Naive thymus-derived CD4-positive, alpha-beta T cell (primary cell): ENCODE data around the gene RPL41. TPM values are rescaled to one million over a fixed set of nuclear protein-coding genes. Genes with fewer than 3 reads are reported as not detected.

ENCODE experiments used
- ATAC-seq: fragments of 150-1000 bp; cut with Tn5 transposase; 2 replicates; pipeline ENCODE4 v1.10.0; 2021; ENCODE audit warnings: mild to moderate bottlenecking, moderate library complexity
- CTCF ChIA-PET: fragments of 350-600 bp; sonication (Branson Sonifier 250); formaldehyde crosslinking; loops from one replicate; lab custom pipeline; 2021; ENCODE audit warnings: antibody characterized with exemption; lab: Charles Lee
- POLR2A ChIA-PET: fragments of 350-600 bp; sonication (Branson Sonifier 250); formaldehyde crosslinking; loops from one replicate; lab custom pipeline; 2021; ENCODE audit warnings: antibody characterized with exemption, inconsistent platforms; lab: Charles Lee
- DNase-seq, 9 donors: peaks; one replicate each; pipeline versions ENCODE4 v3.0.0 to v3.0.0-alpha.2; 2020 to 2022; ENCODE audit warnings: mixed read lengths in 1 of 9
- H3K27ac ChIP-seq: one replicate; pipeline ENCODE4 v1.7.0; 2013; ENCODE audit warnings: mild to moderate bottlenecking, low read depth, low read length, moderate library complexity
- H3K27me3 ChIP-seq, 2 donors: one replicate each; pipeline ENCODE4 v1.7.0; 2013; ENCODE audit warnings: low read length in 2 of 2, mild to moderate bottlenecking in 2 of 2, moderate library complexity in 2 of 2; ENCODE audit not compliant: control insufficient read depth in 2 of 2, insufficient read depth in 2 of 2
- H3K36me3 ChIP-seq, 3 experiments: 1 replicate in 2 of 3; 2 replicates in 1 of 3; pipeline ENCODE4 v1.7.0; 2013; ENCODE audit warnings: low read length in 3 of 3, mild to moderate bottlenecking in 3 of 3, moderate library complexity in 1 of 3; ENCODE audit not compliant: insufficient read depth in 3 of 3, control insufficient read depth in 2 of 3
- H3K4me1 ChIP-seq, 2 donors: one replicate each; pipeline ENCODE4 v1.7.0; 2013; ENCODE audit warnings: low read length in 2 of 2, mild to moderate bottlenecking in 2 of 2, moderate library complexity in 1 of 2; ENCODE audit not compliant: control insufficient read depth in 2 of 2, insufficient read depth in 2 of 2
- H3K4me3 ChIP-seq: 2 replicates; pipeline ENCODE4 v1.7.0; 2013; ENCODE audit warnings: mild to moderate bottlenecking, low read length
- H3K9me3 ChIP-seq, 3 experiments: 1 replicate in 2 of 3; 2 replicates in 1 of 3; pipeline ENCODE4 v1.7.0; 2013; ENCODE audit warnings: low read length in 3 of 3; ENCODE audit not compliant: control insufficient read depth in 2 of 3
- H3K27ac Mint-ChIP-seq, 9 donors: one replicate each; pipeline ENCODE4 v1.8.0; 2020 to 2022; ENCODE audit warnings: mixed read lengths in 9 of 9, mild to moderate bottlenecking in 8 of 9, moderate library complexity in 5 of 9, inconsistent platforms in 2 of 9
- H3K27me3 Mint-ChIP-seq, 5 donors: one replicate each; pipeline ENCODE4 v1.8.0; 2021 to 2022; ENCODE audit warnings: mixed read lengths in 5 of 5, mild to moderate bottlenecking in 1 of 5
- H3K36me3 Mint-ChIP-seq, 5 donors: one replicate each; pipeline ENCODE4 v1.8.0; 2020 to 2022; ENCODE audit warnings: mixed read lengths in 5 of 5, mild to moderate bottlenecking in 3 of 5, inconsistent platforms in 1 of 5
- H3K4me1 Mint-ChIP-seq, 7 donors: one replicate each; pipeline ENCODE4 v1.8.0; 2020 to 2022; ENCODE audit warnings: mixed read lengths in 7 of 7, mild to moderate bottlenecking in 3 of 7, inconsistent platforms in 1 of 7
- H3K4me3 Mint-ChIP-seq, 10 donors: one replicate each; pipeline ENCODE4 v1.8.0; 2020 to 2022; ENCODE audit warnings: mild to moderate bottlenecking in 10 of 10, mixed read lengths in 10 of 10, moderate library complexity in 6 of 10, inconsistent platforms in 2 of 10
- H3K9me3 Mint-ChIP-seq, 11 donors: one replicate each; pipeline ENCODE4 v1.8.0; 2020 to 2022; ENCODE audit warnings: mixed read lengths in 11 of 11, mild to moderate bottlenecking in 4 of 11, inconsistent platforms in 1 of 11, moderate library complexity in 1 of 11
- intact Hi-C, 2 donors: fragments of 100-400 bp; cut with micrococcal nuclease; formaldehyde crosslinking; loops; one replicate each; pipeline ENCODE4 v1.15.1; 2023
- polyA plus RNA-seq, 2 donors: library from polyadenylated mRNA; unstranded; fragments of 300-500 nt; fragmentation: Illumina TruSeq; gene quantifications; one replicate each; pipeline ENCODE4 v1.2.3, GENCODE V29; 2021
- total RNA-seq, 6 experiments: library from RNA in 5 of 6; stranded (reverse) in 5 of 6; gene quantifications; 1 replicate in 5 of 6; 2 replicates in 1 of 6; pipeline ENCODE4 v1.2.3 and lab custom pipeline; 2021 to 2026

The RPL41 gene
- total and polyA plus RNA-seq, 7 experiments from 2014 or later: 3,787 to 10,251 (median 6,043) TPM

- H3K9me3 ChIP-seq: no peaks in the 10 kb centered on the region
- intact Hi-C loops: loop anchor here (1.0 to 5.0 kb wide), 8 partner anchors 31 to 203 kb away; partner anchors contain the start of genes SMARCC2 (in 2 of the 2), ZC3H10 (in 2 of the 2), NABP2 (in 1 of the 2) and RAB5B (in 1 of the 2)
- peak within 1 kb of the TSS; percentile 94 to 99 (median 96) for H3K4me3 Mint-ChIP-seq
- ATAC-seq (peak; percentile 91), DNase-seq (peak; percentile 58 to 97 (median 89))
- H3K4me3 ChIP-seq: peak within 1 kb of the TSS; percentile 89
- H3K36me3 Mint-ChIP-seq: peaks cover 0 to 42% (median 10%) of the 10 kb centered on the region in 5 donors
- H3K27me3 ChIP-seq: no peaks in the 10 kb centered on the region
- ChIA-PET POLR2A (interaction anchor here (0.7 to 12.7 kb wide), 12 partner anchors 9 to 1267 kb away, joined by 3 to 161 read pairs (median 8); partner anchors contain the start of genes CNPY2, DGKA, ESYT1 and RNF41), CTCF (interaction anchor here (1.0 to 3.8 kb wide), 6 partner anchors 18 to 306 kb away, joined by 3 to 15 read pairs (median 6); partner anchors contain the start of genes ESYT1 and ZC3H10)
- H3K27ac ChIP-seq: peak within 1 kb of the TSS; percentile 98
- H3K4me1 ChIP-seq: peaks cover 24 to 26% of the 10 kb centered on the region in 2 donors
- no peaks in the 10 kb centered on the region for H3K27me3 Mint-ChIP-seq
- no peaks in the 10 kb centered on the region for H3K9me3 Mint-ChIP-seq
- peaks cover 31 to 59% (median 54%) of the 10 kb centered on the region in 7 donors for H3K4me1 Mint-ChIP-seq
- peaks cover 4 to 39% (median 20%) of the 10 kb centered on the region in 3 experiments for H3K36me3 ChIP-seq
- H3K27ac Mint-ChIP-seq: peak within 1 kb of the TSS; percentile 88 to 99 (median 97)
These were observed 41.8 kb downstream of the RPL41 start, which contains the start of gene MYL6 for GRCh38 chr12:56158029-56158925. Gene MYL6 (plus strand): TSS chr12:56158359. CDS start chr12:56158402, 43 bp downstream.

- Mint-ChIP-seq H3K4me3 (peak overlapping the region; percentile 94 to 99 (median 96)), H3K36me3 (peaks cover 0 to 47% (median 10%) of the 10 kb centered on the region in 5 donors), H3K27me3 (no peaks in the 10 kb centered on the region), H3K27ac (peak overlapping the region; percentile 88 to 99 (median 97)), H3K9me3 (no peaks in the 10 kb centered on the region), H3K4me1 (peaks cover 31 to 55% (median 52%) of the 10 kb centered on the region in 7 donors)
- intact Hi-C loops: loop anchor here (1.0 to 5.0 kb wide), 8 partner anchors 30 to 202 kb away; partner anchors contain the start of genes SMARCC2 (in 2 of the 2), ZC3H10 (in 2 of the 2), NABP2 (in 1 of the 2) and RAB5B (in 1 of the 2)
- DNase-seq (peak in 3 of 9 donors; percentile 28 to 36 (median 32)), ATAC-seq (no peak)
- Histone ChIP-seq H3K27ac (peak overlapping the region; percentile 98), H3K27me3 (no peaks in the 10 kb centered on the region), H3K36me3 (peaks cover 4 to 46% (median 20%) of the 10 kb centered on the region in 3 experiments), H3K4me3 (peak overlapping the region; percentile 89), H3K4me1 (peaks cover 24 to 26% of the 10 kb centered on the region in 2 donors), H3K9me3 (no peaks in the 10 kb centered on the region)
- POLR2A ChIA-PET: interaction anchor here (0.6 to 12.7 kb wide), 17 partner anchors 9 to 1266 kb away, joined by 3 to 161 read pairs (median 4); partner anchors contain the start of genes CNPY2, DGKA, ESYT1 and RAB5B
- CTCF ChIA-PET: interaction anchor here (1.0 to 3.8 kb wide), 7 partner anchors 17 to 305 kb away, joined by 3 to 15 read pairs (median 3); partner anchors contain the start of genes ESYT1, SMARCC2 and ZC3H10
These were observed 42.6 kb downstream of the RPL41 start for GRCh38 chr12:56158926-56159461.

- H3K4me1 Mint-ChIP-seq: peaks cover 31 to 57% (median 52%) of the 10 kb centered on the region in 7 donors
- Histone ChIP-seq H3K36me3 (peaks cover 4 to 52% (median 20%) of the 10 kb centered on the region in 3 experiments), H3K27me3 (no peaks in the 10 kb centered on the region), H3K4me3 (peak overlapping the region; percentile 89), H3K9me3 (no peaks in the 10 kb centered on the region), H3K4me1 (peaks cover 24 to 26% of the 10 kb centered on the region in 2 donors), H3K27ac (peak overlapping the region; percentile 98)
- ChIA-PET POLR2A (interaction anchor here (0.6 to 12.7 kb wide), 19 partner anchors 8 to 1266 kb away, joined by 3 to 161 read pairs (median 4); partner anchors contain the start of genes CNPY2, DGKA, ESYT1 and RAB5B), CTCF (interaction anchor here (1.0 to 3.8 kb wide), 7 partner anchors 17 to 304 kb away, joined by 3 to 15 read pairs (median 3); partner anchors contain the start of genes ESYT1, SMARCC2 and ZC3H10)
- peak overlapping the region; percentile 88 to 99 (median 97) for H3K27ac Mint-ChIP-seq
- intact Hi-C loops: loop anchor here (1.0 to 5.0 kb wide), 5 partner anchors 7 to 201 kb away; partner anchors contain the start of genes MYL6B (in 2 of the 2), RAB5B (in 1 of the 2), SMARCC2 (in 1 of the 2) and STAT2 (in 1 of the 2)
- no peaks in the 10 kb centered on the region for H3K27me3 Mint-ChIP-seq
- DNase-seq: no peak
- ATAC-seq: no peak
- peaks cover 0 to 51% (median 10%) of the 10 kb centered on the region in 5 donors for H3K36me3 Mint-ChIP-seq
- H3K9me3 Mint-ChIP-seq: no peaks in the 10 kb centered on the region
- H3K4me3 Mint-ChIP-seq: peak overlapping the region; percentile 94 to 99 (median 96)
These were observed 43.2 kb downstream of the RPL41 start for GRCh38 chr12:56159482-56160192.

- H3K27ac ChIP-seq: peak overlapping the region; percentile 98
- ChIA-PET POLR2A (interaction anchor here (0.6 to 12.7 kb wide), 14 partner anchors 9 to 313 kb away, joined by 3 to 161 read pairs (median 4); partner anchors contain the start of genes DGKA, ESYT1, MYL6B and RAB5B), CTCF (interaction anchor here (0.8 to 3.8 kb wide), 6 partner anchors 9 to 41 kb away, joined by 3 to 15 read pairs (median 9); partner anchors contain the start of genes ESYT1, MYL6B, SMARCC2 and ZC3H10)
- intact Hi-C loops: loop anchor here (1.0 kb wide), 1 partner anchor 8 kb away; the partner anchor contains the start of gene MYL6B (in 2 of the 2)
- Mint-ChIP-seq H3K27me3 (no peaks in the 10 kb centered on the region), H3K4me1 (peaks cover 31 to 57% (median 51%) of the 10 kb centered on the region in 7 donors), H3K36me3 (peaks cover 0 to 50% (median 10%) of the 10 kb centered on the region in 5 donors), H3K27ac (peak overlapping the region; percentile 88 to 99 (median 97)), H3K9me3 (no peaks in the 10 kb centered on the region), H3K4me3 (peak overlapping the region; percentile 94 to 99 (median 96))
- H3K9me3 ChIP-seq: no peaks in the 10 kb centered on the region
- ATAC-seq (peak; percentile 60), DNase-seq (peak; percentile 31 to 74 (median 67))
- H3K27me3 ChIP-seq: no peaks in the 10 kb centered on the region
- peaks cover 24 to 26% of the 10 kb centered on the region in 2 donors for H3K4me1 ChIP-seq
- H3K36me3 ChIP-seq: peaks cover 7 to 59% (median 20%) of the 10 kb centered on the region in 3 experiments
- H3K4me3 ChIP-seq: peak overlapping the region; percentile 89
These were observed 43.8 kb downstream of the RPL41 start for GRCh38 chr12:56160193-56160763.
